ENCODE results near the gene MSL1. TPM values are rescaled to one million over a fixed set of nuclear protein-coding genes. Genes with fewer than 3 reads are reported as not detected.

MSL1 gene
- polyA plus RNA-seq, 1 donor from 2014 or later = 137 TPM

- Histone ChIP-seq H3K36me3 (ENCODE audit: insufficient read depth, low read length) (no peaks in the 10 kb centered on the region), H3K4me3 (ENCODE audit: low read length) (no peak overlapping the region), H3K4me2 (ENCODE audit: low read length) (no peak overlapping the region), H3K9me3 (ENCODE audit: low read length) (no peaks in the 10 kb centered on the region), H3F3A (ENCODE audit: insufficient read depth, low read length, poor library complexity, severe bottlenecking) (no peaks in the 10 kb centered on the region), H3K9ac (ENCODE audit: low read length) (no peak overlapping the region), H3K27ac (ENCODE audit: low read length) (no peak overlapping the region), H4K20me1 (ENCODE audit: insufficient read depth) (no peaks in the 10 kb centered on the region), H3K79me2 (replicated peaks; ENCODE audit: insufficient read depth, low read length) (no peaks in the 10 kb centered on the region), H2AFZ (ENCODE audit: low read depth, low read length) (no peak overlapping the region), H3K27me3 (ENCODE audit: insufficient read depth, low read depth, low read length) (no peaks in the 10 kb centered on the region), H3K9me2 (ENCODE audit: insufficient read depth, low read length) (no peaks in the 10 kb centered on the region)
- TF ChIP-seq MXI1 (conservative IDR thresholded peaks at IDR 0.05; ENCODE audit: poor library complexity, severe bottlenecking) = no peak
- no peak for TF ChIP-seq REST (IDR thresholded peaks at IDR 0.05; ENCODE audit: borderline replicate concordance)
- no peak for TF ChIP-seq TAF1 (IDR thresholded peaks at IDR 0.05; ENCODE audit: low read depth)
- TF ChIP-seq RAD21 (conservative IDR thresholded peaks at IDR 0.05) = no peak
- no peak for TF ChIP-seq SMC3 (conservative IDR thresholded peaks at IDR 0.05; ENCODE audit: poor library complexity)
- no peak for TF ChIP-seq EZH2 (IDR thresholded peaks at IDR 0.05; ENCODE audit: borderline replicate concordance, insufficient read depth, low read length, poor library complexity, severe bottlenecking)
- no peak for TF ChIP-seq EP300 (conservative IDR thresholded peaks at IDR 0.05; ENCODE audit: poor library complexity, severe bottlenecking)
- no peak for TF ChIP-seq POLR2AphosphoS5 (IDR thresholded peaks at IDR 0.05)
- TF ChIP-seq CTCF (IDR thresholded peaks at IDR 0.05; ENCODE audit: poor library complexity, severe bottlenecking) = no peak
Measured at GRCh38 chr17:40095351-40095943, 26.3 kb upstream of the MSL1 start.

- no peaks in the 10 kb centered on the region for H3K27me3 ChIP-seq (ENCODE audit: insufficient read depth, low read depth, low read length)
- H3K9me2 ChIP-seq (ENCODE audit: insufficient read depth, low read length) = no peaks in the 10 kb centered on the region
- TF ChIP-seq EP300 (conservative IDR thresholded peaks at IDR 0.05; ENCODE audit: poor library complexity, severe bottlenecking) (no peak), POLR2AphosphoS5 (IDR thresholded peaks at IDR 0.05) (no peak), TAF1 (IDR thresholded peaks at IDR 0.05; ENCODE audit: low read depth) (no peak), CTCF (IDR thresholded peaks at IDR 0.05; ENCODE audit: poor library complexity, severe bottlenecking) (no peak), REST (IDR thresholded peaks at IDR 0.05; ENCODE audit: borderline replicate concordance) (no peak), SMC3 (conservative IDR thresholded peaks at IDR 0.05; ENCODE audit: poor library complexity) (no peak), RAD21 (conservative IDR thresholded peaks at IDR 0.05) (no peak), MXI1 (conservative IDR thresholded peaks at IDR 0.05; ENCODE audit: poor library complexity, severe bottlenecking) (no peak), EZH2 (IDR thresholded peaks at IDR 0.05; ENCODE audit: borderline replicate concordance, insufficient read depth, low read length, poor library complexity, severe bottlenecking) (no peak)
- H3K79me2 ChIP-seq (replicated peaks; ENCODE audit: insufficient read depth, low read length) = no peaks in the 10 kb centered on the region
- no peaks in the 10 kb centered on the region for H4K20me1 ChIP-seq (ENCODE audit: insufficient read depth)
- no peak overlapping the region for H3K27ac ChIP-seq (ENCODE audit: low read length)
- no peak overlapping the region for H3K9ac ChIP-seq (ENCODE audit: low read length)
- H3K4me2 ChIP-seq (ENCODE audit: low read length) = no peak overlapping the region
- H3K36me3 ChIP-seq (ENCODE audit: insufficient read depth, low read length) = no peaks in the 10 kb centered on the region
- H3F3A ChIP-seq (ENCODE audit: insufficient read depth, low read length, poor library complexity, severe bottlenecking) = no peaks in the 10 kb centered on the region
- H2AFZ ChIP-seq (ENCODE audit: low read depth, low read length) = no peak overlapping the region
- no peaks in the 10 kb centered on the region for H3K9me3 ChIP-seq (ENCODE audit: low read length)
- H3K4me3 ChIP-seq (ENCODE audit: low read length) = no peak overlapping the region
Measured at GRCh38 chr17:40095944-40096791, 25.6 kb upstream of the MSL1 start.
